ENCODE measurements around the gene MTRR. TPM values are rescaled to one million over a fixed set of nuclear protein-coding genes. Genes with fewer than 3 reads are reported as not detected.

MTRR gene
- total RNA-seq, 1 donor from 2014 or later = 32.4 TPM

DNA sequence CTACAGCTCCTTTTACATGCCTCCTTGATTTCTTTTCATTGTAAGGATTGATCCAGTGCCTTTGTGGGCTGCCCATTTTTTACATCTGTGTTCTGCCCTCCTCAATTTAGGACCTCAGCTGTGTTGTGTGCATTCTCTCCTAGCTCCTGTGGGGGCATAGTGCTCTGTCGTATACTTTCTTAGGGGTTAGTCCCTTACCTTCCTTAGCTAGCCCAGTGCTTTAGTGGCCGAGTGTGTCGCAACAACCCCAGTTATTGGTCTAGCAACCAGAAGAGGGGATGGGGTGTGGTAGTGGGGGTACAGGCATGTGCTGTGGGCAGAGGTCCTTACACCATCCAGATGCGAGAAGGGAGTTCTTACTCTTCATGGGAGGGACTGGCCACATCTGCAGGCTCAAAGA lies 12.1 kb downstream of the MTRR start:
- TF ChIP-seq, protein P1, sequence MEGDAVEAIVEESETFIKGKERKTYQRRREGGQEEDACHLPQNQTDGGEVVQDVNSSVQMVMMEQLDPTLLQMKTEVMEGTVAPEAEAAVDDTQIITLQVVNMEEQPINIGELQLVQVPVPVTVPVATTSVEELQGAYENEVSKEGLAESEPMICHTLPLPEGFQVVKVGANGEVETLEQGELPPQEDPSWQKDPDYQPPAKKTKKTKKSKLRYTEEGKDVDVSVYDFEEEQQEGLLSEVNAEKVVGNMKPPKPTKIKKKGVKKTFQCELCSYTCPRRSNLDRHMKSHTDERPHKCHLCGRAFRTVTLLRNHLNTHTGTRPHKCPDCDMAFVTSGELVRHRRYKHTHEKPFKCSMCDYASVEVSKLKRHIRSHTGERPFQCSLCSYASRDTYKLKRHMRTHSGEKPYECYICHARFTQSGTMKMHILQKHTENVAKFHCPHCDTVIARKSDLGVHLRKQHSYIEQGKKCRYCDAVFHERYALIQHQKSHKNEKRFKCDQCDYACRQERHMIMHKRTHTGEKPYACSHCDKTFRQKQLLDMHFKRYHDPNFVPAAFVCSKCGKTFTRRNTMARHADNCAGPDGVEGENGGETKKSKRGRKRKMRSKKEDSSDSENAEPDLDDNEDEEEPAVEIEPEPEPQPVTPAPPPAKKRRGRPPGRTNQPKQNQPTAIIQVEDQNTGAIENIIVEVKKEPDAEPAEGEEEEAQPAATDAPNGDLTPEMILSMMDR (IDR thresholded peaks at IDR 0.05; ENCODE audit: borderline replicate concordance) = no peak
- peaks cover 8% of the 10 kb centered on the region for H3K4me1 ChIP-seq
- H3K9me3 ChIP-seq (replicated peaks) = no peaks in the 10 kb centered on the region
- intact Hi-C loops (cut with micrococcal nuclease) = no loop called here
- H3K4me3 ChIP-seq = no peak overlapping the region
- no peak overlapping the region for H3K27ac ChIP-seq (replicated peaks)
- no peak for DNase-seq
- no peaks in the 10 kb centered on the region for H3K27me3 ChIP-seq (ENCODE audit: low read depth)
- peaks cover 92% of the 10 kb centered on the region for H3K36me3 ChIP-seq

DNA sequence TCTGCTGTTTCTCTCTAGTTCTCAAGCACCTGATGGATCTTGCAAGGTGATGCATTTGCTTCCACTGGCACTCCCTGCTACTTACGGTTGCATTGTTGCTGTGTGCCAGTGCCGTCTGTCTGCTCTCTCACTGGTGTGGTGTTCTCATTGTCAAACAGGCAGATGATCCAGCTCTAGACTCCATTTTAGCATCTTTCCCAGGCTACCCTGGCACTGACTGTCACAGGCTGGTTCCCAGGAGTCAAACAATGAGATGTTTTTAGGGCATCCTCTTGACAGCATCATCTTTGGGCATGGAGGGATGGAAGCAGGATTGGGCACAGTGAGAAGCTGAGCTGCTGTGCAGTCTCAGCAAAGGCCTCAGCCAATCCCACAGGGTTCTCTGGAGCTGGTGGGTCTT lies 12.9 kb downstream of the MTRR start:
- peaks cover 92% of the 10 kb centered on the region for H3K36me3 ChIP-seq
- H3K4me1 ChIP-seq = peaks cover 8% of the 10 kb centered on the region
- H3K9me3 ChIP-seq (replicated peaks) = no peaks in the 10 kb centered on the region
- H3K27ac ChIP-seq (replicated peaks) = no peak overlapping the region
- H3K27me3 ChIP-seq (ENCODE audit: low read depth) = no peaks in the 10 kb centered on the region
- TF ChIP-seq, protein P1 (IDR thresholded peaks at IDR 0.05; ENCODE audit: borderline replicate concordance) = no peak
- intact Hi-C loops (cut with micrococcal nuclease) = no loop called here
- H3K4me3 ChIP-seq = no peak overlapping the region
- DNase-seq = no peak

DNA sequence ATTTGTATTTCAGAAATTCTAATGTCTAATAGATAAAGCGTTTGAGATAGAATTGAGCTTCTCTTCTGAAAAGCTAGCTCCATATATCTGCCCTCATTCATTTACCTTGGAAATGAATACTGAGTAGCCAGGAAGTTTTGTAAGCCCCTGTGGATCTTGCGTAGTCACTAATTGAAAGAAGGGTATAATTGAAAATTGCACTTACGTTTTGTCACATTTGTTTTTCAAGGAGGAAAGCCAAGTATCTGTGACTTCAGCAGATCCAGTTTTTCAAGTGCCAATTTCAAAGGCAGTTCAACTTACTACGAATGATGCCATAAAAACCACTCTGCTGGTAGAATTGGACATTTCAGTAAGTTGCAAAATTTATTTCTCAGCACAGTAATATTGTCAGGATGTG lies 14.0 kb downstream of the MTRR start:
- intact Hi-C loops (cut with micrococcal nuclease) = no loop called here
- H3K27ac ChIP-seq (replicated peaks) = no peak overlapping the region
- DNase-seq = no peak
- TF ChIP-seq, protein P1 (IDR thresholded peaks at IDR 0.05; ENCODE audit: borderline replicate concordance) = no peak
- no peaks in the 10 kb centered on the region for H3K27me3 ChIP-seq (ENCODE audit: low read depth)
- H3K4me1 ChIP-seq = peaks cover under 1% of the 10 kb centered on the region
- H3K36me3 ChIP-seq = peaks cover 85% of the 10 kb centered on the region
- H3K4me3 ChIP-seq = no peak overlapping the region
- H3K9me3 ChIP-seq (replicated peaks) = no peaks in the 10 kb centered on the region

DNA sequence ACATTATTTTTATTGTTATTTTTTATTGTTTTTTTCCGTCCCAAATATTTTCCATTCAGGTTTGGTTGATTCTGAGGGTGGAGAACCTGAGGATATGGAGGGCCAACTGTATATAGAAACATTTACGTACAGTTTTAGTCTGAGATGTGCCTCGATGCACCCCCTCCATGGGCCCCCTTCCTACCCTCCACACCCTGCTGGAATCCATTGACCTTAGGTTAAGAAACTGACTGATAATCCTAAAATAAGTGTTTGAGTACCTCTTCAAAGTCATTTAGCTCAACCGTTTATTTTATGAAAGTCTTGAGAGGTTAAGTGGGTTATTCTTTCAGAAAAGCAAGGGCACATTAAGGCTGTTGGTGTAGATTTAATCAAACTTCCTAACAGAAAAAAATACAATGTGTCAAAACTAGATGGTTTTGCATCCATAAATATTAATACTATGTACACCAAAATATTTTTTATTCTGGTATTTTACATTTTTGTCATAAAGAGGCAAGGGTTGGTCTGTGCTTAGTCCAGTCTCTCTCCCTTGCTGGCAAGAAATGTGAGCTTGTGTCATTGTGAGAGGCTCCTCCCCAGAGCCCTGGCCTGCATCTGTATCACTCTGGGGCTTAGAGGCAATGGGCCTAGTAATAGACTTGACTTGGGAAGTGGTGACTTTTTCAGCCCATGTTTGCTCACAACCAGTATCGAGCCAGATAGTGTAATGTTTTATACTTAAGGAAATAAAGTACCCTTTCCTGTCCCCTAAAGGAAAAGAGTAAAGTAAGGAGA lies 15.7 kb downstream of the MTRR start:
- Histone ChIP-seq H3K27me3 (ENCODE audit: low read depth) (no peaks in the 10 kb centered on the region), H3K9me3 (replicated peaks) (no peaks in the 10 kb centered on the region), H3K4me3 (no peak overlapping the region), H3K27ac (replicated peaks) (no peak overlapping the region), H3K36me3 (peaks cover 85% of the 10 kb centered on the region), H3K4me1 (no peaks in the 10 kb centered on the region)
- TF ChIP-seq, protein P1 (IDR thresholded peaks at IDR 0.05; ENCODE audit: borderline replicate concordance) = no peak
- intact Hi-C loops (cut with micrococcal nuclease) = no loop called here
- DNase-seq = no peak

DNA sequence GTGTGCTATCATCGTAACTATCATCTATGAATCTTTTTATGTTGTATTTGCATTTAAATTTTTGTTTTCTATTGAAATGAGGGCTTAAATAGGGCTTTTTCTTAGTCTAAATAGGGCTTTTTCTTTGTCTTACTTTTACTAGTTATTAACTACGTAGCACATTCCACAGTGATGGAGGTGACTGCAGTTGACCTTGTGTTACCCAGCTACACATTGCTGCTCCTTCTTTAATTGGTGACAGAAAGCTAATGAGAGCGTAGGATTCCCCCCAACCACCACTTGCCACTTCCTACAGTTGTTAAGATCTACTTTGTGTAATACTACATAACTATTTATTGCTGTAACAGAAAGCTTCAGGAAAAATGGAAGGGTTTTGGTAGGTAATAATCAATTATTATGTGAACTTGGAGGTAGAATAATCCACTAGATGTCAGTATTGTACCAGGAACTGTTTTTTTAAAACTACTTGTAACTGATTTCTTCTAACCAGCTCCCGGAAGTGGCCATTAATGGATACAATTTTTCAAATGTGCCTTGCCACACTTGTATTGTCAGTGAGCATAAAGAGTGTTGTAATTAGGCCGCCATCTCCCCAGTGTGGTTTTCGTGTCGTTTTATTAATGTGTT lies 18.0 kb downstream of the MTRR start:
- intact Hi-C loops (cut with micrococcal nuclease) = no loop called here
- peaks cover 88% of the 10 kb centered on the region for H3K36me3 ChIP-seq
- no peaks in the 10 kb centered on the region for H3K27me3 ChIP-seq (ENCODE audit: low read depth)
- TF ChIP-seq, protein P1 (IDR thresholded peaks at IDR 0.05; ENCODE audit: borderline replicate concordance) = peak; percentile 46
- no peaks in the 10 kb centered on the region for H3K4me1 ChIP-seq
- H3K9me3 ChIP-seq (replicated peaks) = no peaks in the 10 kb centered on the region
- DNase-seq = no peak
- no peak overlapping the region for H3K4me3 ChIP-seq
- no peak overlapping the region for H3K27ac ChIP-seq (replicated peaks)
